K562 treated with DMSO at 1 percent for 48 hours (cell line): Measurements from ENCODE around the gene GYS2. TPM values are rescaled to one million over a fixed set of nuclear protein-coding genes. Genes with fewer than 3 reads are reported as not detected.

ENCODE experiments used
- total RNA-seq: library from RNA; unstranded; fragments of 300-600 nt; gene quantifications from 2 replicates; pipeline ENCODE4 v1.2.3, GENCODE V29; 2022; ENCODE audit warnings: low replicate concordance; ENCODE audit errors: extremely low read depth

GYS2 gene
- not detected in 2 replicates for total RNA-seq

DNA sequence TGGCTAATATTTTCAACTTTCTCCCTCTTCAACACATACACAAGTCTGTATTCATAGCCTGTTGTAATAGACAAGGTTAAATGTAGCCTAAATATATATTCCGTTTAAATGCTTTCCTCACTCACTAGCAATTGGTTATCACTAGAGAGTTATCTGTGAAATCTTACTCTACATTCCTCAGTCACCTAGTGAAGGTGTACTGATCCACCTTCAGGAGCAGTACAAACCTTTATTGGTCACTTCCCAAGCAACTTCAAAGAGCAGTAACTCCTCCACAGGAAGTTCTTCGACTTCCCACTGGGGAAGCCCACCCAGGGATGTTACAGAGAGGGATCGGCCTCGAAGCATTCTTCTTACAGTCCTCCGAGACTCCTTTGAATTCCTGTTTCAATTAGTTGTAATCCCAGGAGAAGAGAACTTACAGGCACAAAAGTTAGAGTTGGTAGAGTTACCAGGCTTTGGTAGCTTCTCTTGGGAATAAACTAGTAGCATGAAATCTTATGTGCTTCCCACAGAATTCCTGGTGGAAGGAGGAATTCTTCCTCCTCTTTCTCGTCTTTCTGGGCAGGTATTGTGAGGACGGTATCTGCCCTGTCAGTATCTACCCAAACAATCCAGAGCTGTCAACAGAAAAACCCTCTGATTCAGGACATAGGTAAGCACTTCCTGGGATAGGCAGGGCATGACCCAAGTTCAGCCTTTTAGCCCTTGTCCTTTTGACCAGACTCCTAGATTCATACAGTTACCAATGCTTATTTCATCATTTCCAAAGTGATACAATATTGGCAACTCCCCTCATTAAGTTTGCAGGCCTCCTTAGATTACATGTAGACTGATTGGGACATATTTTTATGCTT is at the start of gene GYS2:
Gene GYS2, minus strand, starts transcription at position 603 of the 857 bp plus-strand sequence. Its CDS starts 255 bp downstream, at position 348.

DNA sequence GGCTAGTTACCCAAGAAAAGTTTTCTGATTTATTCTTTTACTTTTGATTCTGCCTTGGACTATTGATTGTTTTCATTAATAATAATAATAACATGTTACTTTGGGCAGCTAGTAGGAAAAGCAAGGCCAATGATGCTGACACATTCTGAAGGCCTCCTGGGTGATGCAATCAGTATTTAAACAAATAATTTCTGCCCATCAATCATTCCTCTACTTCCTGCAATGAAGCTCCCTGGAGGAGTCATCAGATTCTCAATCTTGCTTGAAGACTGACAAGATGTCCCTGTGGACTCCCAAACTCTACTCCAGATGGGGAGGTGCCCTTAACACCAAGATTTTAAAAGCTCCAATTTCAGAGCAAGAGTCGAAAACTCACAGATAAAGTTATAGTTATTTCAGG is 78.6 kb downstream of the GYS2 start, which contains the start of gene SPX:
Gene SPX, plus strand, starts transcription at position 244 of the 400 bp plus-strand sequence. CDS start 177 bp downstream, outside the sequence.

DNA sequence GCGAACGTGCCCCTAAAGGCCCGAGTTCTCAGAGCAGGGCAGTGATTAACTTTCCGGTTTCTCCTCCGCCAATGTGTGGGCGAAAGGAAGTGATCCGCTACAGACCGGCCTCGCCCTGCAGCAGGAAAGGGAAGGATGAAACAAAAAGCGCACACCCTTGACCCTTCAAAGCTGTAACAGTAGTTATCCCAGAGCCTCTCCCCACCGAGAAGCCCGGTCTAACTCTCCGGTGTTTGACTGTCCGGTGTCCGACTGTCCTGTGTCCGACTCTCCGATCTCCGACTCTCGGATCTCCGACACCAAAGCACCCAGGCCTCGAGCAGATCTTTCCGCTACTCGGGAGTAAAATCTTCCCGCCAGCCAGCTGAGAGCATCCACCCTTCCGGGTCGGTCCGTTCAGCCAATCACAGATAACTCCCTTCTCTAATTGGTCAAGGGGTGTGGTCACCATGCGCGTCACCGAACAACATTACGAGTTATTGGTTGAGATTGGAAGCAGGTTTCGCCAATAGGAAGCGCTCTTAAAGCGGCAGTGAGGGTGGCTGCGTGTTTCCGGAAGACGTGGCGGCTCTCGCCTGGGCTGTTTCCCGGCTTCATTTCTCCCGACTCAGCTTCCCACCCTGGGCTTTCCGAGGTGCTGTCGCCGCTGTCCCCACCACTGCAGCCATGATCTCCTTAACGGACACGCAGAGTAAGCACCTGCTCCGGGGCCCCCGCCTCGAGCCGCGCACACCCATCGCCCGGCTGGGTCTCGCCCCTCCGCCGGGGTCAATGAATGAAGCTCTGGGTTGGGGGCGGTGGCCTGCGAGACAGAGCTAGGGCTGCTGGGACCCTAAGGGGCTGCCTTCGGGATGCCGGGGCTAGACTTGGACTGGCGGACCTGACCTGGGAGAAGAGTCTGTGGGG is 103.1 kb downstream of the GYS2 start, which contains the start of the genes GOLT1B and RECQL:
Gene GOLT1B, plus strand, starts transcription at position 532 of the 906 bp plus-strand sequence. Its CDS starts 135 bp downstream, at position 667.
Gene RECQL, minus strand, starts transcription at position 378 of the 906 bp plus-strand sequence. CDS start 2,065 bp downstream, outside the sequence.

Other genes with a start within 250 kb of the GYS2 start
- gene IAPP, start 231.9 kb downstream of the GYS2 start, total RNA-seq = not detected in 2 replicates
- gene PYROXD1, start 167.2 kb downstream of the GYS2 start, total RNA-seq = not detected in 2 replicates
- not detected in 2 replicates for gene RECQL, start 103.2 kb downstream of the GYS2 start, total RNA-seq
- gene GOLT1B, start 103.1 kb downstream of the GYS2 start, total RNA-seq = not detected in 2 replicates
- gene SPX, start 78.6 kb downstream of the GYS2 start, total RNA-seq = not detected in 2 replicates
- gene LDHB, start 53.0 kb upstream of the GYS2 start, total RNA-seq = not detected in 2 replicates
- gene KCNJ8, start 169.9 kb upstream of the GYS2 start, total RNA-seq = not detected in 2 replicates